Mucosa of rectum (tissue), 2 donors: ENCODE results near the gene MDH1B.

ENCODE experiments used
- H3K27ac ChIP-seq, 2 donors: one replicate each; pipeline ENCODE4 v1.7.0; 2013; ENCODE audit warnings: inconsistent platforms in 2 of 2, low read depth in 2 of 2, low read length in 2 of 2
- H3K27me3 ChIP-seq, 2 donors: one replicate each; pipeline ENCODE4 v1.7.0; 2013; ENCODE audit warnings: low read length in 2 of 2; ENCODE audit not compliant: control insufficient read depth in 2 of 2, insufficient read depth in 2 of 2
- H3K36me3 ChIP-seq, 2 donors: one replicate each; pipeline ENCODE4 v1.7.0; 2013; ENCODE audit warnings: low read length in 2 of 2; ENCODE audit not compliant: control insufficient read depth in 2 of 2, insufficient read depth in 2 of 2
- H3K4me1 ChIP-seq, 2 donors: one replicate each; pipeline ENCODE4 v1.7.0; 2013; ENCODE audit warnings: low read length in 2 of 2, mild to moderate bottlenecking in 1 of 2; ENCODE audit not compliant: control insufficient read depth in 2 of 2, insufficient read depth in 2 of 2
- H3K4me3 ChIP-seq, 2 donors: one replicate each; pipeline ENCODE4 v1.7.0; 2013; ENCODE audit warnings: low read length in 2 of 2
- H3K9ac ChIP-seq, 2 donors: one replicate each; pipeline ENCODE4 v1.7.0; 2013; ENCODE audit warnings: low read length in 2 of 2, low read depth in 1 of 2, mild to moderate bottlenecking in 1 of 2
- H3K9me3 ChIP-seq, 2 donors: one replicate each; pipeline ENCODE4 v1.7.0; 2013; ENCODE audit warnings: low read length in 2 of 2; ENCODE audit not compliant: control insufficient read depth in 2 of 2
- donor health status: healthy.
- donor health status: Normal muscosa, but diverticular disease.

Gene MDH1B

GRCh38 chr2:206701952-206702605 lies 63.0 kb downstream of the MDH1B start:
- Histone ChIP-seq H3K9ac (no peak overlapping the region), H3K4me1 (peaks cover 0 to 1% of the 10 kb centered on the region in 2 donors), H3K4me3 (no peak overlapping the region), H3K27me3 (peaks cover 3 to 4% of the 10 kb centered on the region in 2 donors), H3K27ac (no peak overlapping the region), H3K9me3 (no peaks in the 10 kb centered on the region), H3K36me3 (no peaks in the 10 kb centered on the region)

- H3K9me3 ChIP-seq: no peaks in the 10 kb centered on the region
- no peak overlapping the region for H3K4me3 ChIP-seq
- peaks cover 3 to 4% of the 10 kb centered on the region in 2 donors for H3K27me3 ChIP-seq
- no peak overlapping the region for H3K9ac ChIP-seq
- H3K4me1 ChIP-seq: no peaks in the 10 kb centered on the region
- H3K27ac ChIP-seq: no peak overlapping the region
- H3K36me3 ChIP-seq: no peaks in the 10 kb centered on the region
Observed at GRCh38 chr2:206700156-206700555, 65.0 kb downstream of the MDH1B start.

GRCh38 chr2:206698811-206699210 lies 66.3 kb downstream of the MDH1B start:
- Histone ChIP-seq H3K9ac (no peak overlapping the region), H3K36me3 (no peaks in the 10 kb centered on the region), H3K9me3 (no peaks in the 10 kb centered on the region), H3K27ac (no peak overlapping the region), H3K4me1 (no peaks in the 10 kb centered on the region), H3K27me3 (peaks cover 3 to 4% of the 10 kb centered on the region in 2 donors), H3K4me3 (no peak overlapping the region)

- Histone ChIP-seq H3K27me3 (peaks cover 0 to 3% of the 10 kb centered on the region in 2 donors), H3K36me3 (no peaks in the 10 kb centered on the region), H3K9me3 (no peaks in the 10 kb centered on the region), H3K4me3 (no peak overlapping the region), H3K27ac (no peak overlapping the region), H3K9ac (no peak overlapping the region), H3K4me1 (no peaks in the 10 kb centered on the region)
Observed at GRCh38 chr2:206696910-206697309, 68.2 kb downstream of the MDH1B start.

GRCh38 chr2:206693399-206694137 lies 71.6 kb downstream of the MDH1B start:
- Histone ChIP-seq H3K4me3 (no peak overlapping the region), H3K36me3 (no peaks in the 10 kb centered on the region), H3K9ac (no peak overlapping the region), H3K9me3 (no peaks in the 10 kb centered on the region), H3K4me1 (no peaks in the 10 kb centered on the region), H3K27me3 (no peaks in the 10 kb centered on the region), H3K27ac (no peak overlapping the region)

GRCh38 chr2:206692971-206693370 lies 72.2 kb downstream of the MDH1B start:
- no peak overlapping the region for H3K9ac ChIP-seq
- no peaks in the 10 kb centered on the region for H3K9me3 ChIP-seq
- H3K36me3 ChIP-seq: no peaks in the 10 kb centered on the region
- no peaks in the 10 kb centered on the region for H3K4me1 ChIP-seq
- H3K27ac ChIP-seq: no peak overlapping the region
- H3K4me3 ChIP-seq: no peak overlapping the region
- H3K27me3 ChIP-seq: no peaks in the 10 kb centered on the region

- H3K36me3 ChIP-seq: no peaks in the 10 kb centered on the region
- no peaks in the 10 kb centered on the region for H3K4me1 ChIP-seq
- no peak overlapping the region for H3K9ac ChIP-seq
- H3K4me3 ChIP-seq: no peak overlapping the region
- H3K27me3 ChIP-seq: peaks cover 0 to 2% of the 10 kb centered on the region in 2 donors
- no peaks in the 10 kb centered on the region for H3K9me3 ChIP-seq
- H3K27ac ChIP-seq: no peak overlapping the region
Observed at GRCh38 chr2:206688990-206689389, 76.1 kb downstream of the MDH1B start.

GRCh38 chr2:206688453-206688852 lies 76.7 kb downstream of the MDH1B start:
- peaks cover 0 to 2% of the 10 kb centered on the region in 2 donors for H3K27me3 ChIP-seq
- H3K4me1 ChIP-seq: no peaks in the 10 kb centered on the region
- H3K4me3 ChIP-seq: no peak overlapping the region
- H3K9me3 ChIP-seq: no peaks in the 10 kb centered on the region
- H3K9ac ChIP-seq: no peak overlapping the region
- H3K27ac ChIP-seq: no peak overlapping the region
- no peaks in the 10 kb centered on the region for H3K36me3 ChIP-seq
